H1 (cell line): ENCODE measurements around the gene RUVBL1. TPM values are rescaled to one million over a fixed set of nuclear protein-coding genes. Genes with fewer than 3 reads are reported as not detected.
A peak's percentile ranks its signal among the peaks of the same experiment; 100 is the strongest.

Experiments used
- GTF2F1 ChIP-seq: IDR thresholded peaks from 2 replicates; pipeline ENCODE4 v1.6.1; 2012; ENCODE audit warnings: low read depth, low read length, improper control_type of control experiment, borderline replicate concordance
- HDAC6 ChIP-seq: IDR thresholded peaks from one replicate; pipeline ENCODE4 v1.7.1; 2012; ENCODE audit warnings: low read depth, mild to moderate bottlenecking, inconsistent platforms, low read length, moderate library complexity
- KDM1A ChIP-seq: fragments of 200-600, 300-600 bp; sonication (generic); IDR thresholded peaks from 2 replicates; pipeline ENCODE4 v1.7.1; 2016; ENCODE audit warnings: mild to moderate bottlenecking, low read length, borderline replicate concordance
- KDM4A ChIP-seq: IDR thresholded peaks from one replicate; pipeline ENCODE4 v1.7.1; 2012; ENCODE audit warnings: low read depth, mild to moderate bottlenecking, moderate library complexity, low read length, inconsistent platforms; ENCODE audit not compliant: severe bottlenecking
- RAD21 ChIP-seq, 2 experiments: IDR thresholded peaks in 1 of 2; conservative IDR thresholded peaks in 1 of 2; 2 replicates each; pipeline ENCODE4 v1.6.1; 2011; ENCODE audit warnings: low read depth in 2 of 2, low read length in 2 of 2, improper control_type of control experiment in 1 of 2, inconsistent platforms in 1 of 2, mild to moderate bottlenecking in 1 of 2, moderate library complexity in 1 of 2
- RFX5 ChIP-seq: IDR thresholded peaks from 2 replicates; pipeline ENCODE4 v1.6.1; 2011; ENCODE audit warnings: low read depth, low read length, improper control_type of control experiment, borderline replicate concordance
- TAF1 ChIP-seq: IDR thresholded peaks from 2 replicates; pipeline ENCODE4 v1.6.1; 2011; ENCODE audit warnings: mild to moderate bottlenecking, low read depth, low read length
- polyA plus RNA-seq, 7 experiments: library from polyadenylated mRNA; depleted of rRNA in 3 of 7; stranded (reverse) in 5 of 7; unstranded in 2 of 7; fragments of >200 nt in 5 of 7; fragments of 200-250 nt in 2 of 7; gene quantifications; 1 replicate in 5 of 7; 2 replicates in 1 of 7; 4 replicates in 1 of 7; pipeline versions ENCODE4 v1.2.1 to v1.2.3, GENCODE V29; 2011 to 2013; ENCODE audit warnings: missing spikeins in 2 of 7, mixed read lengths in 2 of 7
- total RNA-seq: library from RNA; stranded (reverse); fragmentation: NEBNext Ultra II Directional; extraction: Animal tissue kit (Norgen Biotek cat#: 25700); gene quantifications from 2 replicates; pipeline ENCODE4 v1.2.1, GENCODE V29; 2021
- TF ChIP-seq, protein P1 (sequence below): fragments of 300-600 bp; sonication (generic); IDR thresholded peaks from 2 replicates; pipeline ENCODE4 v1.7.1; 2012; ENCODE audit warnings: low read length, moderate library complexity, mild to moderate bottlenecking, inconsistent platforms; ENCODE audit not compliant: insufficient replicate concordance
- TF ChIP-seq, protein P2 (sequence below): IDR thresholded peaks from 2 replicates; pipeline ENCODE4 v1.6.1; 2012; ENCODE audit warnings: inconsistent platforms

The RUVBL1 gene
- total and polyA plus RNA-seq, 2 of the 8 experiments (the other 6 are each of a cell fraction or from before 2014, with no cell fraction given), result 112 to 135 TPM

GRCh38 chr3:128123538-128124368 is at the start of gene RUVBL1 (continued):
- TF ChIP-seq, protein P1, sequence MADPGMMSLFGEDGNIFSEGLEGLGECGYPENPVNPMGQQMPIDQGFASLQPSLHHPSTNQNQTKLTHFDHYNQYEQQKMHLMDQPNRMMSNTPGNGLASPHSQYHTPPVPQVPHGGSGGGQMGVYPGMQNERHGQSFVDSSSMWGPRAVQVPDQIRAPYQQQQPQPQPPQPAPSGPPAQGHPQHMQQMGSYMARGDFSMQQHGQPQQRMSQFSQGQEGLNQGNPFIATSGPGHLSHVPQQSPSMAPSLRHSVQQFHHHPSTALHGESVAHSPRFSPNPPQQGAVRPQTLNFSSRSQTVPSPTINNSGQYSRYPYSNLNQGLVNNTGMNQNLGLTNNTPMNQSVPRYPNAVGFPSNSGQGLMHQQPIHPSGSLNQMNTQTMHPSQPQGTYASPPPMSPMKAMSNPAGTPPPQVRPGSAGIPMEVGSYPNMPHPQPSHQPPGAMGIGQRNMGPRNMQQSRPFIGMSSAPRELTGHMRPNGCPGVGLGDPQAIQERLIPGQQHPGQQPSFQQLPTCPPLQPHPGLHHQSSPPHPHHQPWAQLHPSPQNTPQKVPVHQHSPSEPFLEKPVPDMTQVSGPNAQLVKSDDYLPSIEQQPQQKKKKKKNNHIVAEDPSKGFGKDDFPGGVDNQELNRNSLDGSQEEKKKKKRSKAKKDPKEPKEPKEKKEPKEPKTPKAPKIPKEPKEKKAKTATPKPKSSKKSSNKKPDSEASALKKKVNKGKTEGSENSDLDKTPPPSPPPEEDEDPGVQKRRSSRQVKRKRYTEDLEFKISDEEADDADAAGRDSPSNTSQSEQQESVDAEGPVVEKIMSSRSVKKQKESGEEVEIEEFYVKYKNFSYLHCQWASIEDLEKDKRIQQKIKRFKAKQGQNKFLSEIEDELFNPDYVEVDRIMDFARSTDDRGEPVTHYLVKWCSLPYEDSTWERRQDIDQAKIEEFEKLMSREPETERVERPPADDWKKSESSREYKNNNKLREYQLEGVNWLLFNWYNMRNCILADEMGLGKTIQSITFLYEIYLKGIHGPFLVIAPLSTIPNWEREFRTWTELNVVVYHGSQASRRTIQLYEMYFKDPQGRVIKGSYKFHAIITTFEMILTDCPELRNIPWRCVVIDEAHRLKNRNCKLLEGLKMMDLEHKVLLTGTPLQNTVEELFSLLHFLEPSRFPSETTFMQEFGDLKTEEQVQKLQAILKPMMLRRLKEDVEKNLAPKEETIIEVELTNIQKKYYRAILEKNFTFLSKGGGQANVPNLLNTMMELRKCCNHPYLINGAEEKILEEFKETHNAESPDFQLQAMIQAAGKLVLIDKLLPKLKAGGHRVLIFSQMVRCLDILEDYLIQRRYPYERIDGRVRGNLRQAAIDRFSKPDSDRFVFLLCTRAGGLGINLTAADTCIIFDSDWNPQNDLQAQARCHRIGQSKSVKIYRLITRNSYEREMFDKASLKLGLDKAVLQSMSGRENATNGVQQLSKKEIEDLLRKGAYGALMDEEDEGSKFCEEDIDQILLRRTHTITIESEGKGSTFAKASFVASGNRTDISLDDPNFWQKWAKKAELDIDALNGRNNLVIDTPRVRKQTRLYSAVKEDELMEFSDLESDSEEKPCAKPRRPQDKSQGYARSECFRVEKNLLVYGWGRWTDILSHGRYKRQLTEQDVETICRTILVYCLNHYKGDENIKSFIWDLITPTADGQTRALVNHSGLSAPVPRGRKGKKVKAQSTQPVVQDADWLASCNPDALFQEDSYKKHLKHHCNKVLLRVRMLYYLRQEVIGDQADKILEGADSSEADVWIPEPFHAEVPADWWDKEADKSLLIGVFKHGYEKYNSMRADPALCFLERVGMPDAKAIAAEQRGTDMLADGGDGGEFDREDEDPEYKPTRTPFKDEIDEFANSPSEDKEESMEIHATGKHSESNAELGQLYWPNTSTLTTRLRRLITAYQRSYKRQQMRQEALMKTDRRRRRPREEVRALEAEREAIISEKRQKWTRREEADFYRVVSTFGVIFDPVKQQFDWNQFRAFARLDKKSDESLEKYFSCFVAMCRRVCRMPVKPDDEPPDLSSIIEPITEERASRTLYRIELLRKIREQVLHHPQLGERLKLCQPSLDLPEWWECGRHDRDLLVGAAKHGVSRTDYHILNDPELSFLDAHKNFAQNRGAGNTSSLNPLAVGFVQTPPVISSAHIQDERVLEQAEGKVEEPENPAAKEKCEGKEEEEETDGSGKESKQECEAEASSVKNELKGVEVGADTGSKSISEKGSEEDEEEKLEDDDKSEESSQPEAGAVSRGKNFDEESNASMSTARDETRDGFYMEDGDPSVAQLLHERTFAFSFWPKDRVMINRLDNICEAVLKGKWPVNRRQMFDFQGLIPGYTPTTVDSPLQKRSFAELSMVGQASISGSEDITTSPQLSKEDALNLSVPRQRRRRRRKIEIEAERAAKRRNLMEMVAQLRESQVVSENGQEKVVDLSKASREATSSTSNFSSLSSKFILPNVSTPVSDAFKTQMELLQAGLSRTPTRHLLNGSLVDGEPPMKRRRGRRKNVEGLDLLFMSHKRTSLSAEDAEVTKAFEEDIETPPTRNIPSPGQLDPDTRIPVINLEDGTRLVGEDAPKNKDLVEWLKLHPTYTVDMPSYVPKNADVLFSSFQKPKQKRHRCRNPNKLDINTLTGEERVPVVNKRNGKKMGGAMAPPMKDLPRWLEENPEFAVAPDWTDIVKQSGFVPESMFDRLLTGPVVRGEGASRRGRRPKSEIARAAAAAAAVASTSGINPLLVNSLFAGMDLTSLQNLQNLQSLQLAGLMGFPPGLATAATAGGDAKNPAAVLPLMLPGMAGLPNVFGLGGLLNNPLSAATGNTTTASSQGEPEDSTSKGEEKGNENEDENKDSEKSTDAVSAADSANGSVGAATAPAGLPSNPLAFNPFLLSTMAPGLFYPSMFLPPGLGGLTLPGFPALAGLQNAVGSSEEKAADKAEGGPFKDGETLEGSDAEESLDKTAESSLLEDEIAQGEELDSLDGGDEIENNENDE, result no peak
- TF ChIP-seq GTF2F1, result 0 out of 2 replicates have a peak, but pooled peaks have one; percentile 40
- TF ChIP-seq TAF1, result peak; percentile 64
- TF ChIP-seq KDM4A, result no peak
- TF ChIP-seq, protein P2, sequence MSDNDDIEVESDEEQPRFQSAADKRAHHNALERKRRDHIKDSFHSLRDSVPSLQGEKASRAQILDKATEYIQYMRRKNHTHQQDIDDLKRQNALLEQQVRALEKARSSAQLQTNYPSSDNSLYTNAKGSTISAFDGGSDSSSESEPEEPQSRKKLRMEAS, result peak; percentile 94
- no peak for TF ChIP-seq RAD21 (IDR thresholded peaks at IDR 0.05 in 1 of 2, conservative IDR thresholded peaks at IDR 0.05 in 1 of 2; ENCODE audit: low read depth in 2 of 2, low read length in 2 of 2)
- no peak for TF ChIP-seq HDAC6
- peak; percentile 71; the same call in 1 of the 2 replicates for TF ChIP-seq RFX5
- no peak for TF ChIP-seq KDM1A
